Lower leg skin (tissue), 4 donors: ENCODE results near the gene RAD51B. TPM values are rescaled to one million over a fixed set of nuclear protein-coding genes. Genes with fewer than 3 reads are reported as not detected.

Experiments used
- DNase-seq, 2 donors: peaks; one replicate each; pipeline ENCODE4 v3.0.0-alpha.2; 2019; ENCODE audit warnings: low spot score in 2 of 2
- H3K4me3 ChIP-seq: fragments of 200-600 bp; sonication (generic); 2 replicates; pipeline ENCODE4 v1.5.1; 2017; ENCODE audit warnings: mild to moderate bottlenecking, low read depth; ENCODE audit not compliant: poor library complexity, severe bottlenecking
- POLR2A ChIP-seq, 2 donors: fragments of 450-650 bp; IDR thresholded peaks; one replicate each; pipeline ENCODE4 v1.6.1; 2016 to 2017; ENCODE audit warnings: antibody characterized with exemption in 2 of 2, mild to moderate bottlenecking in 1 of 2, moderate library complexity in 1 of 2
- WGBS, 2 donors: methylation state at CpG; one replicate each; pipeline ENCODE4 v1.1.5; 2018; 5-methylcytosine and 5-hydroxymethylcytosine counted together
- intact Hi-C: fragments of 100-400 bp; cut with DNase I; formaldehyde crosslinking; loops from one replicate; pipeline ENCODE4 v1.15.0; 2023; ENCODE audit warnings: low total_unique reads
- total RNA-seq, 4 donors: library from RNA; depleted of rRNA; stranded (reverse); fragments of >200 nt; gene quantifications; one replicate each; pipeline ENCODE4 v1.1.0, GENCODE V29; 2016
- TF ChIP-seq, protein P1 (sequence below), 3 donors: fragments of 450-650 bp; IDR thresholded peaks; one replicate each; pipeline ENCODE4 v1.5.1; 2016; ENCODE audit warnings: antibody characterized with exemption in 3 of 3, mild to moderate bottlenecking in 3 of 3, moderate library complexity in 2 of 3

RAD51B gene
- total RNA-seq, 4 donors from 2014 or later, result 6.1 to 27.2 (median 13.6) TPM

DNA sequence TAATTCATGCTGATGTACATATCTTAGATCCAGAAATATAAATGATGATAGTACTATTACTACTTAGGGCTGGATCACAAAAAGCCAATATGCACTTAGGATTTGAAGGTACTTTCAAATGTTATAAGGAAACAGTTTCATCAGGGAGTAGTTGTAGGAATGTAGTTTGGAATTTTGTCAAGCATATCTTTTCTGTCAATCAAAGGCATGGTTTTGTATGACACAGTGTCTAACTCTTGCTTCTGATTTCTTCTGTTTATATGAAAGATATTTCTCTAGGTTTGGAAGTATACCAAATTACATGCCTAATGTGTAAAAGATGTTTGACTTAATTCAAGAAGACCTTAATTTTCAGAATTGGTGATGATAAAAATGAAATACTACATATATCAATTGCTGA, 135.7 kb downstream of the RAD51B start:
- H3K4me3 ChIP-seq, result no peak overlapping the region
- no peak for TF ChIP-seq POLR2A (IDR thresholded peaks at IDR 0.05)
- no peak for DNase-seq
- intact Hi-C loops, result no loop called here

DNA sequence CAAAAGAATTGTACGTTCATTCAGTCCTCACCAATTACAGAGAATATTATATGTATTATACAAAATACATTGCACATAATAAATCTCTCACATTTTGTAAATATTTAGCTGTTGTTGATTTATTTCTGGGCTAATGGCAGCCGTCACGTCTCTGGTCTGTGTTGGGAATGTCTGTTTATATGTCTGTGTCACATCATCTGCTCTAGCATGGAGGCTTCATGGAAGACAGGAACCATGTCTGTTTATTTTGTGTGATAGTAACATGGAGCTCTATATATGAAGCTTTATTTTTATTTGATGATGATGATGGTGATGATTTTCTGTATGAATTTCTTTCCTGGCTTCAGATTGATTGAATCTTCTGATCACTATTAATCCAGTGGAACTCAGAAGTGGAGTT, 138.4 kb downstream of the RAD51B start:
- intact Hi-C loops, result no loop called here
- 64 to 93% methylated on average over 3 of the region's 3 CpGs for WGBS, 2 donors
- no peak for DNase-seq
- H3K4me3 ChIP-seq, result no peak overlapping the region
- no peak for TF ChIP-seq POLR2A (IDR thresholded peaks at IDR 0.05)
- TF ChIP-seq, protein P1, sequence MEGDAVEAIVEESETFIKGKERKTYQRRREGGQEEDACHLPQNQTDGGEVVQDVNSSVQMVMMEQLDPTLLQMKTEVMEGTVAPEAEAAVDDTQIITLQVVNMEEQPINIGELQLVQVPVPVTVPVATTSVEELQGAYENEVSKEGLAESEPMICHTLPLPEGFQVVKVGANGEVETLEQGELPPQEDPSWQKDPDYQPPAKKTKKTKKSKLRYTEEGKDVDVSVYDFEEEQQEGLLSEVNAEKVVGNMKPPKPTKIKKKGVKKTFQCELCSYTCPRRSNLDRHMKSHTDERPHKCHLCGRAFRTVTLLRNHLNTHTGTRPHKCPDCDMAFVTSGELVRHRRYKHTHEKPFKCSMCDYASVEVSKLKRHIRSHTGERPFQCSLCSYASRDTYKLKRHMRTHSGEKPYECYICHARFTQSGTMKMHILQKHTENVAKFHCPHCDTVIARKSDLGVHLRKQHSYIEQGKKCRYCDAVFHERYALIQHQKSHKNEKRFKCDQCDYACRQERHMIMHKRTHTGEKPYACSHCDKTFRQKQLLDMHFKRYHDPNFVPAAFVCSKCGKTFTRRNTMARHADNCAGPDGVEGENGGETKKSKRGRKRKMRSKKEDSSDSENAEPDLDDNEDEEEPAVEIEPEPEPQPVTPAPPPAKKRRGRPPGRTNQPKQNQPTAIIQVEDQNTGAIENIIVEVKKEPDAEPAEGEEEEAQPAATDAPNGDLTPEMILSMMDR (IDR thresholded peaks at IDR 0.05), result no peak

DNA sequence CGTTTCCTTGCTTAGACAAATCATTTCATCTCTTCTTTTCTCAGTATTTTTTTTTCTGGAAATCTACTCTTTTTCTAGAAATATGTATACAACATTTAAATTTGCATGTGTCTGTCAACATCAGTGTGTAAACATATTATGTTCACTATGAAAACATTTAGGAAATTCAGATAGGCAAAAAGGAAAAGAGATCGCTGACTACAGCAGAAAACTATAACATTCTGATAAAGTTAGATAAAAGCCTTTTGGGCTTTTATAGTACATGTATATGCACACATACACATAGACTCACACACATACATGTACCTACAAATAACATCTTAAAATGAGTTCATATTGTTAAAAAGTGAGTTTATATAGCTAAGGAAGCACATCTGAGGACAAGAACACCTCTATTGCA, 142.1 kb downstream of the RAD51B start:
- TF ChIP-seq POLR2A (IDR thresholded peaks at IDR 0.05), result no peak
- TF ChIP-seq, protein P1 (IDR thresholded peaks at IDR 0.05), result no peak
- WGBS, 2 donors, result 86 to 97% methylated on average over 2 of the region's 2 CpGs
- no peak for DNase-seq
- H3K4me3 ChIP-seq, result no peak overlapping the region
- intact Hi-C loops, result no loop called here

DNA sequence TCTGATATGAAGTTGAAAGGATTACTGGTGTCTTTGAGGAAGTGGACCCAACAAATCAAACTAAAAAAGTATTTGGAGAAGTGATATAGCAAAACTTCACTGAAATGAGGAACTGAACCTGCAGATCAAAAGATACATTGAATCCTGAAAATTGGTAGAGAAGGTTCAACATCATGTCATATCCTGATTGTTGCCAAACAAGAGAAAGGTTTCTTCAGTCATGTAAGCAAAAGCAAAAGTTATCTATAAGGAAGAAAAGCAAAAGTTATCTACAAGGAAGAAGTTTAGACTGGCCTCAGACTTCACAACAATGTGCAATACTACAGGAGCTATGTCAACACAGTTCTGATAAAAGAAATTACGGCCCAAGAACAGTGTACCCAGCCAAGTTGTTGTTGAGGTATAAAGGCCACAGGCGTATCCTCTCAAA, 142.7 kb downstream of the RAD51B start:
- DNase-seq, result no peak
- no peak overlapping the region for H3K4me3 ChIP-seq
- 47 to 68% methylated on average over 2 of the region's 2 CpGs for WGBS, 2 donors
- TF ChIP-seq, protein P1 (IDR thresholded peaks at IDR 0.05), result no peak
- no peak for TF ChIP-seq POLR2A (IDR thresholded peaks at IDR 0.05)
- intact Hi-C loops, result no loop called here

DNA sequence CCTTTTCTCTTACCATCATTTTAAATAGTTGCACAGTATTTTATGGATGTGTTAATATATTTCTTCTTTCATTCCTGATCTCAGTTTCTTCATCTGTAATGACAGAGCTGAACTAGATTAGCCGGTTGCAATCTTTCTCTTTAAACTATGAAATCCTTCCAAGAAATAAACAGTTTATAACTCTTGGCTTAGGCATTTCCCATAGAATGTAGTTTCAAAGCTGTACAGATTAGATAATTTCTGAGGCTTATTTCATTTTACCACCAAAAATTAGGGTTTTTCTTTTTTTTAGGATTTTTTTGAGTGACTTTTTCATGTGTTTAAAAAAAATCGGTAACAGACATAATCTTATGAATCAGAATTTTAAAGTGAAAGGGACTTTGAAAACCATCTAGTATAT, 144.0 kb downstream of the RAD51B start:
- H3K4me3 ChIP-seq, result no peak overlapping the region

DNA sequence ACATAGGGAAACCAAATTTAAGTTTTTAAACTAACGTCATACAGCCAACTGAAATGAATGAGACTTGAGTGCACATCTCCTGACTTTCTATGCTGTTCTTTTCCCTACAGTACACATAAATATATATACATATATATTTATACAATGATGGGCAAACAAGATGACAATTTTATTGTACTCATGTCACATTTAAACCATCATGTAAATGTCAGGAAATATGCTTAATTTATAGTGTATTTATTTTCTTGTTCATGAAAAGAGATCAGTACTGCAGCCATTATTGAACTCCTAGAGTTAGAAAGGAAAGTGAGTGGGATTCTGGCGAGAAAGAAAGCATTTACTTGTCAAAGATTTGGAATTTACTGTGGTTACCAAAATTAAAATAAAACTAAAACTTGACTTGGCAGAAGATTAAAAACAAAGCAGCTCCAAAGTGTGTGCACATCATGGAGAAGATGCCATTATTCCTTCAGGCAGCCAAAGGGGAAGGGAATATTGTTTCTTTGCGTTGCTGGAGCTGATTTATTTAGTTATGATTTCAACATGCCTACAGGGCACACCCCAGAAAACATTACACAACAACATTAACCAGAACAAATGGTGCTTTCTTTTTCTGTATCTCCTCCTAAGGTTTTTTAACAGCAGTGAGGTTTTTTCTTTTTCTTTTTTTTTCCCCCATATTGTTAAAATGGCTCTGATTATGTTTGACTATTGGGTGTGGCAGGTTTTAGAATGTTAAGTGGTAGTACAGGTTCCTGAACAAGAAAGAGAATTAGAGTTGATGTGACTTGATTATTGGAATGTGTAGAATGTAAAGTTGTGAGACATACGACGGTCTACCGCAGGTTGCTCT, 144.6 kb downstream of the RAD51B start:
- 29 to 31% methylated on average over 6 of the region's 6 CpGs for WGBS, 2 donors
- DNase-seq, result peak in 1 of 2 donors; percentile 59
- H3K4me3 ChIP-seq, result no peak overlapping the region
- TF ChIP-seq, protein P1 (IDR thresholded peaks at IDR 0.05), result no peak
- no peak for TF ChIP-seq POLR2A (IDR thresholded peaks at IDR 0.05)
- intact Hi-C loops, result no loop called here

More for the DNA sequence above, 144.0 kb downstream of the RAD51B start:
- no peak for TF ChIP-seq POLR2A (IDR thresholded peaks at IDR 0.05)
- TF ChIP-seq, protein P1 (IDR thresholded peaks at IDR 0.05), result no peak
- DNase-seq, result no peak
- intact Hi-C loops, result no loop called here
- 18 to 25% methylated on average over 2 of the region's 2 CpGs for WGBS, 2 donors
